ENCODE data around the gene MAP7. TPM values are rescaled to one million over a fixed set of nuclear protein-coding genes. Genes with fewer than 3 reads are reported as not detected.

MAP7 gene
- total and polyA plus RNA-seq, 5 donors, result 0.79 to 2.5 (median 1.6) TPM

DNA sequence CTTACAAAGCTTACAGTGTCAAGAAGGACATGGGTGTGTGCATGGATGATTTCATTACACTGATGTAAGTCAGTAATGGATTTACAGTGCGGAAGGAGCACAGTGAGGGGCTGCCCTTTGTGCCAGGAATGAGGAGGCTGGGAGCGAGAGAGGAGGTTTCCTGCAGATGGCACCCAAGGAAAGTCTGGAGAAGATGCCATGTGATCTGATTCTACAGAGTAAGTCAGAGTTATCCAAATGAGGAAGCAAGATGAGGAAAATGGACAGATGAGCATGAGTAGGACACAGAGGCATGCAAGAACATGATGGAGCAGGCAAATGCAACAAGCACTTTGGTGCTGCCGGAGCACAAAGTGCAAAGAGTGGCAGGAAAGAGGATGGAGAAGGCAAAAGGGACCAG lies 29.7 kb downstream of the MAP7 start:
- intact Hi-C loops (cut with DNase I), result no loop called here

DNA sequence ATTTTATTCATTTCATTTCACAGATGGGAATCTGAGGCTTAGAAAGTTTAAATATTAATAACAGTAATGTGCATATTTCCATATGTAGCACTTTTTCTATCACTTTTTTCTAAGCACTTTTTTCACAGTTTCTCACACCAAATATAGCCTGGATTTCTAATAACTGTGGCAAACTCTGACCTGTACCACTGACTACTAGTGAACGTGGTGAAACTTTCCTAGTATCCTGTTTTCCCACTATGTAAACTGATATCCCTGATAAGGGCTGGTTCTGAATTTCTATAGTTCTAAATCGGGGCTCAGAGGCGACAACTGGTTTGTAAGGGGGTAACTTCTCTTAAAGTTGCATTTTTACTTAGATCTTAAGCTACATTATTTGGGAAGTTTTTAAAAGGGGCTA lies 32.6 kb downstream of the MAP7 start:
- Histone ChIP-seq H3K27ac (ENCODE audit: low read length) (no peak overlapping the region), H3K4me3 (ENCODE audit: low read length) (no peak overlapping the region), H3K4me1 (ENCODE audit: control insufficient read depth, insufficient read depth, low read length) (no peaks in the 10 kb centered on the region), H3K27me3 (ENCODE audit: control insufficient read depth, insufficient read depth) (no peaks in the 10 kb centered on the region), H3K9me3 (ENCODE audit: control insufficient read depth, low read length) (no peaks in the 10 kb centered on the region)
- intact Hi-C loops (cut with DNase I), result no loop called here
- WGBS, result 69% methylated on average over 3 of the region's 3 CpGs
- DNase-seq, result no peak
- ATAC-seq, result no peak

More for the DNA sequence above, 29.7 kb downstream of the MAP7 start:
- Histone ChIP-seq H3K27ac (ENCODE audit: low read length) (no peak overlapping the region), H3K4me1 (ENCODE audit: control insufficient read depth, insufficient read depth, low read length) (no peaks in the 10 kb centered on the region), H3K9me3 (ENCODE audit: control insufficient read depth, low read length) (no peaks in the 10 kb centered on the region), H3K27me3 (ENCODE audit: control insufficient read depth, insufficient read depth) (no peaks in the 10 kb centered on the region), H3K4me3 (ENCODE audit: low read length) (no peak overlapping the region)
- DNase-seq (no peak), ATAC-seq (no peak)
- 85% methylated on average over 3 of the region's 3 CpGs for WGBS

DNA sequence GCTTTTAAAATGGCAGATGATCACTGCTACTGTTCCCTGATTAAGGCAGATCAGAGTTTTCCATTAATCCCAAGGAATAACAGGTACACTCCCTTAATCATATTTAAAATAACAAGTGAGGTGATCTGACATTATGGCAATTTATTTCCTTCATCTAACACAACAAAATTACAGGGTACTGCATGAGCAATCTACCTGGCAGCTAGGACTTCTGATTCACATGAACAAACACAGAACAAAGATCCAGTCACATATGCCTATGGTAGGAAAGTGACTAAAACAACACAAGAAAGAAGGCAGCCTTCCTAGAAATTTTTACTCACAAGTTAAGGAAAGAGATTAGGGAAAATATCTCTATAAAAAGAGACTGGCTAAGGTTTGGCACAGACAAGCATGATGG lies 33.2 kb downstream of the MAP7 start:
- ATAC-seq (no peak), DNase-seq (no peak)
- no peaks in the 10 kb centered on the region for H3K9me3 ChIP-seq (ENCODE audit: control insufficient read depth, low read length)
- H3K27ac ChIP-seq (ENCODE audit: low read length), result no peak overlapping the region
- H3K4me1 ChIP-seq (ENCODE audit: control insufficient read depth, insufficient read depth, low read length), result no peaks in the 10 kb centered on the region
- H3K4me3 ChIP-seq (ENCODE audit: low read length), result no peak overlapping the region
- intact Hi-C loops (cut with DNase I), result no loop called here
- no peaks in the 10 kb centered on the region for H3K27me3 ChIP-seq (ENCODE audit: control insufficient read depth, insufficient read depth)

DNA sequence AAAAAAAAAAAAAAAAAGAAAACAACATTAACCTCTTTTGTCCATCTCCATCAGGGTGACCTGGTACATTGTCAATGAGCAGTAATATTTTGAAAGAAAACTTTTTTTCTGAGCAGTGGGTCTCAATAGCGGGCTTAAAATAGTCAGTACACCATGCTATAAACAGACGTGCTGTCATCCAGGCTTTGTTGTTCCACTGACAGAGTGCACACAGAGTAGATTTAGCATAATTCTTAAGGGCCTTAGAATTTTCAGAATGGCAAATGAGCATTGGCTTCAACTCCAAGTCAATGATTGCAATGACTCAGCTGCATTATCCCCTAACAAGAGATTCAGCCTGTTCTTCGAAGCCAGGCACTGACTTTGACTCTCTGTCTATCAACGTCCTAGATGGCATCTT lies 35.6 kb downstream of the MAP7 start:
- Histone ChIP-seq H3K27ac (ENCODE audit: low read length) (no peak overlapping the region), H3K4me1 (ENCODE audit: control insufficient read depth, insufficient read depth, low read length) (no peaks in the 10 kb centered on the region), H3K27me3 (ENCODE audit: control insufficient read depth, insufficient read depth) (no peaks in the 10 kb centered on the region), H3K4me3 (ENCODE audit: low read length) (no peak overlapping the region), H3K9me3 (ENCODE audit: control insufficient read depth, low read length) (no peaks in the 10 kb centered on the region)
- ATAC-seq (no peak), DNase-seq (no peak)
- 84% methylated on average over 4 of the region's 4 CpGs for WGBS
- intact Hi-C loops (cut with DNase I), result no loop called here

DNA sequence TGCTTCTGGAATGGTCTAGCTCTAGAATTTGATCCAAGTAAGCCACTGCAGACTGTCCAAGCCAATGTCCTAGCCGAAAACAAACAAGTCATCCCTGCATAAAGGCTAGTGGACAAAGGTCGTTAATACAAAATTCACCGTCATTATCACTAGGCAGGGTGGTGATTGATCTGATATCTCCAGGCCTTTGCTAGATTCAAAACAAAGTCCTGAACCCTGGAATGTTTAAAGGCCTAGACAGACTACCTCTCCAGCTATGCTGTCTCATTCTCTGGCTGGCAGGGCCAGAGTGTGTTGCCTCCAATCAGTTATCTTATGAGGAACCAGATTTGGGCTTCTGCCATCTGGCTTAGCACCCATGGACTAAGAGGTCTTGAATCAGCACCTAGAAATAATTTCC lies 38.3 kb downstream of the MAP7 start:
- peak; percentile 35 to 68 (median 38) for DNase-seq
- 59% methylated on average over 3 of the region's 3 CpGs for WGBS
- H3K27ac ChIP-seq (ENCODE audit: low read length), result no peak overlapping the region
- no peaks in the 10 kb centered on the region for H3K4me1 ChIP-seq (ENCODE audit: control insufficient read depth, insufficient read depth, low read length)
- peak; percentile 52 to 57 for ATAC-seq
- no peak overlapping the region for H3K4me3 ChIP-seq (ENCODE audit: low read length)
- H3K27me3 ChIP-seq (ENCODE audit: control insufficient read depth, insufficient read depth), result no peaks in the 10 kb centered on the region
- no peaks in the 10 kb centered on the region for H3K9me3 ChIP-seq (ENCODE audit: control insufficient read depth, low read length)
- intact Hi-C loops (cut with DNase I), result no loop called here

DNA sequence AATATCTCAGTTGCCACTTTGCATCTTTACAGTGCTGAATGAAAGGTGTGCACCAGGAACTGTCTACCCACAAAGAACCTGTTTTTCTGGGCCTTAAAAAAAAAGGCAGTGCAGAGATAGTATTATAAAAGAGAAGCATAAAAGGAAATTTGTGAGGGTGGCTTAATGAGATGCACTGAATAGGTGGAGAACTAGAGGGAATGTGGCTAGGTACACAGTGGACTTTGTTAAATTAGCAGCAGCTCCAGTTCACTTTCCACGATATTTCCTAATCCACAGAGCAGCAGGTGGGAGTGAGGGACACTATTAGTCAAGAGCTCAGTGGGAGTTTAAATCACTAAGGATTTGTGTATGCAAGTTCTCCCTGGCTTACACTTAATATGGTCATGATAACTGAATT lies 38.8 kb downstream of the MAP7 start:
- H3K27me3 ChIP-seq (ENCODE audit: control insufficient read depth, insufficient read depth), result no peaks in the 10 kb centered on the region
- WGBS, result 56% methylated on average over 1 of the region's 1 CpG
- no peak for ATAC-seq

DNA sequence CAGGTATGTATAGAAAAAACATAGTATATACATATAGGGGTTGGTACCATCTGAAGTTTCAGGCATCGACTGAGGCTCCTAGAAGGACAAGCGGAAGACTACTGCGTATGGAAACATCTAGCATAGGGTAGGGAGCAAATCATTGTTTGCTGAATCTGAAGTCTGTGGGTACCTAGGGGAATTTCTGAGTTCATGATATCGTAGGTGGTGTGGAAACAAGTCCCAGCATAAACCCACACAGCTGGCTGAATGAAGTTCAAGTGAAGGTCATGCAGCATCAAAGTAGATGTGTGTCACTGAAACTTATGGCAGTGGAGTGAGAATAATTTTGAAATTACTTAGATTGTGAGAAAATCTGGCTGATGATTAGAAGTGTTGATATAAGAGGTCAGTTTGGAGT lies 39.4 kb downstream of the MAP7 start:
- 76% methylated on average over 4 of the region's 4 CpGs for WGBS
- ATAC-seq, result no peak

More for the DNA sequence above, 38.8 kb downstream of the MAP7 start:
- H3K27ac ChIP-seq (ENCODE audit: low read length), result no peak overlapping the region
- H3K4me3 ChIP-seq (ENCODE audit: low read length), result no peak overlapping the region
- intact Hi-C loops (cut with DNase I), result no loop called here
- no peak for DNase-seq
- H3K9me3 ChIP-seq (ENCODE audit: control insufficient read depth, low read length), result no peaks in the 10 kb centered on the region
- H3K4me1 ChIP-seq (ENCODE audit: control insufficient read depth, insufficient read depth, low read length), result no peaks in the 10 kb centered on the region

DNA sequence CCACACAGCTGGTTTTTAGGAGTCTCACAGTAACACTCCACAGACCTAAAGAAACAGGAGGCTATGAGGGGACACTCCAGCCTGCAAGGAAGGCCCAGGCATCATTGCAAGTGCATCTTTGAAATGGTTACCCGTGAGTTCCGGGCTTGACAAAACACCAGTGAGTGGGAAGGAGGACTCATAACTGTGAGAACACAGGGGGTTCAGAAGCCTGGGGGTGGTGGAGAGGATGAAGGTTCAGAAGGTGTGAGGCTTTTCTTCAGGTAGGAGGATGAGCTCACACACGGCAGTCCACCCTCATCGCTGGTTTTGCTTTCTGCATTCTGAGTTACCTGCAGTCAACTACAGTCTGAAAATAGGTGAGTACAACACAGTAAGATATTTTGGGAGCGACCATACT lies 39.9 kb downstream of the MAP7 start:
- no peak overlapping the region for H3K27ac ChIP-seq (ENCODE audit: low read length)
- H3K4me3 ChIP-seq (ENCODE audit: low read length), result no peak overlapping the region
- no peaks in the 10 kb centered on the region for H3K9me3 ChIP-seq (ENCODE audit: control insufficient read depth, low read length)
- intact Hi-C loops (cut with DNase I), result no loop called here
- no peaks in the 10 kb centered on the region for H3K27me3 ChIP-seq (ENCODE audit: control insufficient read depth, insufficient read depth)
- no peaks in the 10 kb centered on the region for H3K4me1 ChIP-seq (ENCODE audit: control insufficient read depth, insufficient read depth, low read length)
- no peak for ATAC-seq
- WGBS, result 92% methylated on average over 5 of the region's 5 CpGs
- DNase-seq, result no peak

More for the DNA sequence above, 39.4 kb downstream of the MAP7 start:
- Histone ChIP-seq H3K4me1 (ENCODE audit: control insufficient read depth, insufficient read depth, low read length) (no peaks in the 10 kb centered on the region), H3K27ac (ENCODE audit: low read length) (no peak overlapping the region), H3K4me3 (ENCODE audit: low read length) (no peak overlapping the region), H3K9me3 (ENCODE audit: control insufficient read depth, low read length) (no peaks in the 10 kb centered on the region), H3K27me3 (ENCODE audit: control insufficient read depth, insufficient read depth) (no peaks in the 10 kb centered on the region)
- DNase-seq, result no peak
- intact Hi-C loops (cut with DNase I), result no loop called here

DNA sequence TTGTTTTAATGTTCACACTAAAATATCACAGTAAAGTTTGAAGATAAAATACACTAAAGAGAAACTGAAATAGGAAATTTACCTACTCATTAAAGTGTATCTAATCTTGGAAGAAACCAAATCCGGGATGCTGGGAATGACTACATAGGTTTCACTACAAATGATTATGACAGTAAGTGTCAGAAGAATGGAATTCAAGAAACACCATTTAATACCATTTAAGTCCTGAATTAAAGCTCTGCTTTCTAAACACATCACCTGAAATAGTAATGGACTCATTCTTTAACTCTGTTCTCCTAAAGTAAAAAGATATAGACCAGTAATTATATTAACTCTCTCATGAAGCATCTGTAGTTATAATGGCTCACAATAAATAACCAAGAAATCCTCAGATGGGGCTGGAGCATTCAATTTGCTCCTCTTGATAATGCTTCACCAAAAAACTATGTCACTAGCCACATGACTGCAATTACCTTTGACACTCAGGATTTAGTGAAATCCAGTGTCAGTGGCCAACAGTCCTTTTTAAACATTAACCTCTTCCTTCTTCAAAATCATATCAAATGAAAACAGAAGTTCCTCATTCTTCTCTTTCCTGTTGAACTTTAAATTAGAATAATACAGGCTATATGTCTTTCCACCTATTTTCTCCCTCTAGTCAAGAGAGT lies 41.4 kb downstream of the MAP7 start:
- intact Hi-C loops (cut with DNase I), result no loop called here
- no peak overlapping the region for H3K4me3 ChIP-seq (ENCODE audit: low read length)
- no peak for DNase-seq
- no peaks in the 10 kb centered on the region for H3K9me3 ChIP-seq (ENCODE audit: control insufficient read depth, low read length)
- WGBS, result 61% methylated on average over 1 of the region's 1 CpG
- no peaks in the 10 kb centered on the region for H3K27me3 ChIP-seq (ENCODE audit: control insufficient read depth, insufficient read depth)
- no peak for ATAC-seq
- no peaks in the 10 kb centered on the region for H3K4me1 ChIP-seq (ENCODE audit: control insufficient read depth, insufficient read depth, low read length)
- no peak overlapping the region for H3K27ac ChIP-seq (ENCODE audit: low read length)

DNA sequence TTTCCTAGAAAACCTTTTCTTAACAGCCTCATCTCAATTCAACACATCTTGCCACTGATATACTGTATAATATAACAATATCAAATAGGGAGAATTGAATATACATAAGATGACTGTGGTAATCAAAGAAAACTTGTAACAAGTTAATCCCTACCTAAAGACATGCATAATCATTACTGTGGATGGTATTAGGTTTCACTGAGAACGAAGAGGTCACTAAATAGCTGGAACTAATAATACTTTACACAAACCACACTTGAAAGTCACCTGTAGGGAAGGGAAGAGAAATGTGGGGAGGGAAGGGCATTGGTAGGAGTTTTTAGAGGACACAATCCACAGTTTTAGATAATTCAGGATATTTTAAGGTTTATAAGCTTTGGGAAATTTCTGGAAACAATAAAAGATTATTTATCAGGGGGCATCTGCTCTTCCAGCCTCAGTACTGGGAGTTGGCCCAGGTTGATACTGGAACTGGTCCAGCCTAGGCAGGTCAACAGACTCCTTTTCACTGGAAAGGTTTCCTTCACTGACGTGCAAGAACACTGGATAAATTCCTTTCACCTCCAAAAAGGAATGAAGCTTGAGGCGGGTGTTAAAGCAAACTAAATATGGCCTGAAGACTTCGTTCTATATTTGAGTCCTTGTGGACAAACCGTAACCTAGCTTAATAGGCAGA lies 44.0 kb downstream of the MAP7 start:
- ATAC-seq, result no peak
- no peak overlapping the region for H3K27ac ChIP-seq (ENCODE audit: low read length)
- H3K27me3 ChIP-seq (ENCODE audit: control insufficient read depth, insufficient read depth), result no peaks in the 10 kb centered on the region
- 77% methylated on average over 5 of the region's 5 CpGs for WGBS
- intact Hi-C loops (cut with DNase I), result no loop called here
- DNase-seq, result no peak
- H3K4me1 ChIP-seq (ENCODE audit: control insufficient read depth, insufficient read depth, low read length), result no peaks in the 10 kb centered on the region
- H3K9me3 ChIP-seq (ENCODE audit: control insufficient read depth, low read length), result no peaks in the 10 kb centered on the region
- H3K4me3 ChIP-seq (ENCODE audit: low read length), result no peak overlapping the region

DNA sequence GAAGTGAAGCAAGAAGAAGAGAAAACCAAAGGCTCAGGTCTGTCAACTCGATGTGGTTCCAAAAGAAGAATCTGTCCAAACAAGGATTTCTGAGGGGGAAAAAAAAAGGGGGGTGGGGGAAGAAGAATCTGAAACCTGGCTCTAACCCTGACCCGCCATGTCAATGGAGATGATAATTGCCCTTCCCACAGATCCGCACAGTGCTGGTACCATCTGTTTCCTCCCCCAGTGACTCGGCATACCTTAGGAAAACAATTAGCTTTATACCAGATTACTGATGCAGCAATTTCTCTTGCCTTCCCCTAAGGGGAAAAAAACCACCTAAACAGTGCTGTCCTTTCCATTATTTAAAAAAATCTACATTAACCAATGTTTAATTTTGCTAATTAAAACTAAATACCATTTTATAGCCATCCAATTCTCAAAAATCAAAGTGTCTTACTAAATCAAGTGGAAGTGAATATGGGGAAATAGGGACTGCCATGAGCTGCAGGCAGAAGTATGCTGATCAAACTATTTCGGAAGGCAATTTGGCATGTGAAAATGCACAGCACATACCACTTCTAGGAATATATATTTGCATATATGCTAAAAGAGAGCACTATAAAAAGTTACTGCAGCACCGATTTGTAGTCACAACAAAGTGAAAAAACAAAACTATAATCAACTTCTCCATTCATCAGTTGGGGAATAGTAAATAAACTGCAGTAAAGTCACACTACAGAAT lies 46.8 kb downstream of the MAP7 start:
- intact Hi-C loops (cut with DNase I), result loop anchor here in 1 of 4 donors (5.0 kb wide), 1 partner anchor 146 kb away; no protein-coding TSS in a partner anchor
- WGBS, result 41% methylated on average over 6 of the region's 6 CpGs
- Histone ChIP-seq H3K27me3 (ENCODE audit: control insufficient read depth, insufficient read depth) (no peaks in the 10 kb centered on the region), H3K4me3 (ENCODE audit: low read length) (no peak overlapping the region), H3K9me3 (ENCODE audit: control insufficient read depth, low read length) (no peaks in the 10 kb centered on the region), H3K27ac (ENCODE audit: low read length) (no peak overlapping the region), H3K4me1 (ENCODE audit: control insufficient read depth, insufficient read depth, low read length) (no peaks in the 10 kb centered on the region)
- DNase-seq, result no peak
- ATAC-seq, result no peak

Measured in right cardiac atrium (tissue), 5 donors.